GM20000 (cell line): ENCODE data around the gene NOM1.

Source experiments
- DNase-seq: peaks from one replicate; pipeline ENCODE4 v3.0.0; 2012; ENCODE audit warnings: low spot score
- TF ChIP-seq, protein P1 (sequence below): IDR thresholded peaks from 2 replicates; pipeline ENCODE4 v1.5.1; 2012; ENCODE audit warnings: mild to moderate bottlenecking, control low read depth; ENCODE audit errors: extremely low read depth, missing control alignments

The NOM1 gene

DNA sequence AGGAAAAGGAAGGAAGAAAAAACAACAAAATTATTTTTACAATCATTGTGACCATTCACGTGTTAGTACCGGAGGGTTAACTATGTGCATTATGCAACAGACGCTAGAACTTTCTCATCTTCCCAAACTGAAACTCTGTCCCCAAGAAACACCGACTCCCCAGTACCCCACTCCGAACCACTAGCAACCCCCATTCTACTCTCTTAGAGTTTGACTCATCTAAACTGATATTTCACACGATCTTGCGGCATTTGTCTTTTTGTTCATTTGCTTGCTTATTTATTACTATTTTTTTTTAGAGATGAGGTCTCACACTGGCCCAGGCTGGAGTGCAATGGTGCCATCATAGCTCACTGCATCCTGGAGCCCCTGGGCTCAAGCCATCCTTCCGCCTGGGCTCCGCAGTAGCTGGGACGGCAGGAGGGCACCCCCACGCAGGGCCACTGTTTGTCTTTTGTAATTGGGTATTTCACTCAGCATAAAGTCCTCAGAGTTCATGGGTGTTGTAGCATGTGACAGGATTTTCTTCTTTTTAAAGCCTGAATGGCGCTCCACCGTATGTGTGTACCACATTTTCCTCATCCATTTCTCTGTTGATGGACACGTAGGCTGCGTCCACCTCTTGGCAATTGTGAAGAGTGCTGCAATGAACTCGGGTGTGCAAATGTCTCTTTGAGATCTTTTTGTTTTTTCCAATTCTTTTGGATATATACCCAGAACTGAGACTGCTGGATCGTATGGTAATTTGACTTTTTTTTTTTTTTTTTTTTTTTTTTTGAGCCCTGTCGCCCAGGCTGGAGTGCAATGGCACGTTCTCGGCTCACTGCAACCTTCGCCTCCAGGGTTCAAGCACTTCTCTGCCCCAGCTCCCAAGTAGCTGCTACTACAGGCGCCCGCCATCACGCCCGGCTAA lies 51.5 kb downstream of the NOM1 start:
- DNase-seq, result peak; percentile 39
- TF ChIP-seq, protein P1, sequence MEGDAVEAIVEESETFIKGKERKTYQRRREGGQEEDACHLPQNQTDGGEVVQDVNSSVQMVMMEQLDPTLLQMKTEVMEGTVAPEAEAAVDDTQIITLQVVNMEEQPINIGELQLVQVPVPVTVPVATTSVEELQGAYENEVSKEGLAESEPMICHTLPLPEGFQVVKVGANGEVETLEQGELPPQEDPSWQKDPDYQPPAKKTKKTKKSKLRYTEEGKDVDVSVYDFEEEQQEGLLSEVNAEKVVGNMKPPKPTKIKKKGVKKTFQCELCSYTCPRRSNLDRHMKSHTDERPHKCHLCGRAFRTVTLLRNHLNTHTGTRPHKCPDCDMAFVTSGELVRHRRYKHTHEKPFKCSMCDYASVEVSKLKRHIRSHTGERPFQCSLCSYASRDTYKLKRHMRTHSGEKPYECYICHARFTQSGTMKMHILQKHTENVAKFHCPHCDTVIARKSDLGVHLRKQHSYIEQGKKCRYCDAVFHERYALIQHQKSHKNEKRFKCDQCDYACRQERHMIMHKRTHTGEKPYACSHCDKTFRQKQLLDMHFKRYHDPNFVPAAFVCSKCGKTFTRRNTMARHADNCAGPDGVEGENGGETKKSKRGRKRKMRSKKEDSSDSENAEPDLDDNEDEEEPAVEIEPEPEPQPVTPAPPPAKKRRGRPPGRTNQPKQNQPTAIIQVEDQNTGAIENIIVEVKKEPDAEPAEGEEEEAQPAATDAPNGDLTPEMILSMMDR, result no peak

DNA sequence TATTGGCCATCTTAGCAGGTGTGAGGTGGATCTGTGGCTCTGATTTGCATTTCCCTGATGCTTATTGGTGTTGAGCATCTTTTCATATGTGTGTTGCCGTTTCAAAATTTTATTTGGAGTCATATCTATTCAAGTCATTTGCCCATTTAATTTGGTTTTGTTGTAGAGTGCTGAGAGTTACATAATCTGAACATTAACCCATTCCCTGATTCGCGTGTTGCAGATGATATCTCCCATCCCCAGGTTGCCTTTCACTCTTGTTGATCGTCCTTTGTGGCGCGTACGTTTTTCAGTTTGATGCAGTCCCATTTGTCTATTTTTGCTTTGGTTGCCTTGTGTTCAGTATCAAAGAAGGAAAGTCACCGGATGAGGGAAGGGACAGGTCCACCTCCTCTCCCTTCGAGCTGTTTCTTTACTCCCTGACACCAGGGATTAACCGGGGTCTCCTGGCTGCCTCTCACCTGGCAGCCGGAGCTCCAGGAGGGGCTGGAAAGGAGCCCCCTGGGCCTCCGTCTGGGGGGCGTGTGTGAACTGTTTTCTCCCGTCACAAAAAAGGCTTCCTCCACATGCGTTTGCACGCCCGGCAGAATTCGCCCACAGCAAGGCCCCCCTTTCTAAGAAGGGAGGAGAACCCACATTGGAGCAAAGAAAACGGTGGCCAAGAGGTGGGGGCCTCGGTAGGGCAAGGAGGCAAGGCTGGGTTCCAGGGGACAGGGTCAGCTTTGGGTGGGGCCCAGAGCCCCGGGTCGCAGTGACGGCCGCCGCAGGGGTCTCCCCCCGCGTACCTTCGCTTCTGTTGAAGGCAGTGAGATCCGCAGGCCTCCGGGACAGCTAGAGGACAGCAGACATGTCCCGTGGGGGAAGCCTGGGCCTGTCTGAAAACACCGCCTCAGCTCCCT lies 52.7 kb downstream of the NOM1 start:
- TF ChIP-seq, protein P1, result no peak
- no peak for DNase-seq

DNA sequence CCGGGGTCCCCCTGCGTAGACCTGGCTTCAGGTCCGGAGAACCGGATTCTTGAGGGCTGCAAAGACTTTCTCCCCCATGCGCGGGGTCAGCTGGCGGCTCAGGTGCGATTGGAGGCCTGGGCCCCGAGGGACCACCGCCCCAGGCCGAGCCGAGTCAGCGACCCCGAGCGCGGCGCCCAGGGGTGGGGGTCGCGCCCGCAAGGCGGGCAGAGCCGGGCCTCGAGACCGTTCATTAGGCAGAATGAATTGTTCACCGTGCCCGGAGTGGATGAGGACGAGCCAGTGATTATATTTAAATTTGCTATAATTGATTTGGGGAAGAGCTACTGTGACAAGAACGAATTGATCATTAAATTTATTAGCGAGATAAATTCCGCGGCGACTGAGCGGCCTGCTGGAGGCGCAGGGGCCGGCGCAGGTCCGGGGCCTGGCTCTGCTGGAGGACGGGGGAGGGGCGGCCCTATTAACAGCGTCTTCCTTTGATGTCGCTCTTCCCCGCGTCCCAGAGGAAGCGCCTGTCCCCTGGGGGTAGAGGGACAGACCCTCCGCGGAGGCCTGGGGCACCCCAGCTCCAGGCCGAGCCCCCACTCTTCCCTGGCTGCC lies 53.4 kb downstream of the NOM1 start:
- peak; percentile 52 for DNase-seq
- TF ChIP-seq, protein P1, result no peak

DNA sequence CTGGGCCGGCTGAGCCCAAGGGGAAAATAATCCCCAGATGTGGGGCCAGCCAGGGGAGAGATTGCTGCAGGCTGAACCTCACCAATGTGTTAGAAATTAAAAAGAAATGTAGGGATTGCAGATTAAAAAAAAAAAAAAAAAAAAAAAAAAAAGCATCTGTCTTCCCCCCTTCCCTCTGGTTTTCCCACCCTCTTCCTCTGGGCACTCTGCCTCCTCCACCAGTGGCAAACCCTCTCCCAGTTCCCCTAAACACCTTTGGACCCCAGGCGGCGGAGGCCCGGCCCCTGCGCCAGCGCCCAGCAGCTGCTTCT lies 53.9 kb downstream of the NOM1 start:
- TF ChIP-seq, protein P1, result no peak
- no peak for DNase-seq

DNA sequence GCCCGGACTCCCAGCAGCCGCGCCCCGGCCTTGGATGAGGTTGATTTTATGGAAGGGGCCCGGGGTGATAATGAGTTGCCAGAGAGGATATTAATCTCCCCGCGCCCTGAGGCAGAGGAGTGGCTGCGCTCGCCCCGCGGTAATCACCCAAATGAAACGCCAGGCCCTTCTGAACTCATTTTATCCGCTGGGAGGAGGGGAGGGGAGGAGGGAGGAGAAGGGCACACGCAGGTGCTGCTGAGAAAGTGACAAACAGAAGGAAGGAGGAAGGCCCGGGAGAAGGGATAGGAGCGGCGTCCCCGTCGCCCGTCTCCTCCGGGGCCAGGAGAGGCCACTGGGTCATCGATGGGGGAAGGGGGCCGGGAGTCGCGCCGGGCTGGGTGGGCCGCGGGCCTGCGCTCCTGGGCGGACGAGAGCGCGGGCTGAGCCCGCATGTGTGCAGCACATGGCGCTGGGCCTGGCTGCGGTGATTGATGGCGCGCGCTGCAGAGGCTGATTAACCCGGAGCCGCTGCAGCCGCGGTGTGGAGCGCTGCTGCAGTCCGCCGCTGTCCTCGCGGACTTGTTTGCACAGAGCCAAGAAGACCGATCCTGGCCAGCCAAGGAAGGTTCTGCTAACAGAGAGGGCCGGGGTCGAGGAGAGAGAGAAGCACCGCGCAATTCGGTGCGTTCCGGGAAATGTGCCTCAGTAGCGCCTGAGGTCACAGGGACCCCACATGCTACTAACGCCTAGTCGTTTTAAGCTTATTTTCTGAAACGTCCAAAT lies 54.4 kb downstream of the NOM1 start:
- TF ChIP-seq, protein P1, result no peak
- DNase-seq, result peak; percentile 38

DNA sequence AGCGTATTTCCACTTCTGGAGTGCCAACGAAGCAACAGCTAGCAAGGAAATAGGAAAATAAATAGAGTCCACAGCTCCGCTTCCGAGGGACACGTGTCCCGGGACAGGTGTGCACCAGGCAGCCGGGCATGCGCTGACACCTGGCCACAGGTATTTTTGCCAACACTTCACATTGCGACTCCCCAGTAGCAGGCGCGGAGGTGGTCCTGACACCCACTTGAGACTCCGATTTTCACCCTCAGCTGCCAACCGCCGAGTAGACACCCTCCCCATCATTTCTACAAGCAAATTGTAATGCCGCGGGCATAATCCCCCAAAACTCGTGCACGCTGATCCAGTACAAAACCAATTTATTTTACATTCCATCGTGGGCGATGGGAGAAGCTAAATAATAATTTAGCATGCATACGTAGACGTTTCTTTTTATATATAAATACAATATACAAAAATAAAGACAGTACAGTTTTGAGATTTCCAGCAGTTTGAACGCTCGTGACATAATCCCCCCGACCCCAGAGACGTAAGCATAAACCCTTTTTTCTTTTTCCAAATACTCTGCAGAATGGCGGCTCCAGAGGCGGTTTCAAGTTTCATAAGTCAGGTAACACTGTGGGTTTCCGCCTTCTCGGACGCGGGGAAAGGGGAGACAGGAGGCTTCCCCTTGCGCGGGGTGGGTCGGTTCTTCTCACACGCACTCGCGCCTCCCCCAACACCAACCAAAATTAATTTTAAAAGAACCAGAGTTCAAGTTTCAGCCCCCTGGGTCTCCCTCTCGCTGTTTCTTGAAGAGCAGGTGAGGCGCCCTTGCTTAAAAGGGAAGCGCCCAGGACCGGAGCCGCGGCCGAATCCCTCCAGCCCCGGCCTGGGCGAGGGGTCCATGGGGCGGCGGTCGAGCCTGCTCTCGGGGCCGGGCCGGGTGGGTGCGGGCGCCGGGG lies 55.3 kb downstream of the NOM1 start:
- DNase-seq, result no peak
- TF ChIP-seq, protein P1, result no peak
